GM20000 (cell line): ENCODE results near the gene CPM.

Experiments
- DNase-seq: peaks from one replicate; pipeline ENCODE4 v3.0.0; 2012; ENCODE audit warnings: low spot score
- TF ChIP-seq, protein P1 (sequence below): IDR thresholded peaks from 2 replicates; pipeline ENCODE4 v1.5.1; 2012; ENCODE audit warnings: mild to moderate bottlenecking, control low read depth; ENCODE audit errors: extremely low read depth, missing control alignments

CPM gene

DNA sequence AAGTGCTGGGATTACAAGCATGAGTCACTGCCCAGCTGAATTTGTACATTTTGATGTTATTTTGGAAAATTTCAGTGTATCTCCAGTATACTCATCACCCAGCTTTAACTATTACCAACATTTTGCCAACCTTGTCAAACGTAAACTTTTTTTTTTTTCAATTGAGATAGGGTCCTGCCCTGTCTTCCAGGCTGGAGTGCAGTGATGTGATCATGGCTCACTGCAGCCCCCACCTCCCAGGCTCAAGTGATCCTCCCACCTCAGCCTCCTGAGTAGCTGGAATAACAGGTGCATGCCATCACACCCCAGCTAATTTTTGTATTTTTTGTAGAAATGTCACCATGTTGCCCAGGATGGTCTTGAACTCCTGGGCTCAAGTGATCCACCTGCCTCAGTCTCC is 95.8 kb downstream of the CPM start:
- DNase-seq: no peak
- TF ChIP-seq, protein P1, sequence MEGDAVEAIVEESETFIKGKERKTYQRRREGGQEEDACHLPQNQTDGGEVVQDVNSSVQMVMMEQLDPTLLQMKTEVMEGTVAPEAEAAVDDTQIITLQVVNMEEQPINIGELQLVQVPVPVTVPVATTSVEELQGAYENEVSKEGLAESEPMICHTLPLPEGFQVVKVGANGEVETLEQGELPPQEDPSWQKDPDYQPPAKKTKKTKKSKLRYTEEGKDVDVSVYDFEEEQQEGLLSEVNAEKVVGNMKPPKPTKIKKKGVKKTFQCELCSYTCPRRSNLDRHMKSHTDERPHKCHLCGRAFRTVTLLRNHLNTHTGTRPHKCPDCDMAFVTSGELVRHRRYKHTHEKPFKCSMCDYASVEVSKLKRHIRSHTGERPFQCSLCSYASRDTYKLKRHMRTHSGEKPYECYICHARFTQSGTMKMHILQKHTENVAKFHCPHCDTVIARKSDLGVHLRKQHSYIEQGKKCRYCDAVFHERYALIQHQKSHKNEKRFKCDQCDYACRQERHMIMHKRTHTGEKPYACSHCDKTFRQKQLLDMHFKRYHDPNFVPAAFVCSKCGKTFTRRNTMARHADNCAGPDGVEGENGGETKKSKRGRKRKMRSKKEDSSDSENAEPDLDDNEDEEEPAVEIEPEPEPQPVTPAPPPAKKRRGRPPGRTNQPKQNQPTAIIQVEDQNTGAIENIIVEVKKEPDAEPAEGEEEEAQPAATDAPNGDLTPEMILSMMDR: no peak

GRCh38 chr12:68835333-68835908 is 97.5 kb downstream of the CPM start:
- DNase-seq: no peak
- TF ChIP-seq, protein P1: no peak

DNA sequence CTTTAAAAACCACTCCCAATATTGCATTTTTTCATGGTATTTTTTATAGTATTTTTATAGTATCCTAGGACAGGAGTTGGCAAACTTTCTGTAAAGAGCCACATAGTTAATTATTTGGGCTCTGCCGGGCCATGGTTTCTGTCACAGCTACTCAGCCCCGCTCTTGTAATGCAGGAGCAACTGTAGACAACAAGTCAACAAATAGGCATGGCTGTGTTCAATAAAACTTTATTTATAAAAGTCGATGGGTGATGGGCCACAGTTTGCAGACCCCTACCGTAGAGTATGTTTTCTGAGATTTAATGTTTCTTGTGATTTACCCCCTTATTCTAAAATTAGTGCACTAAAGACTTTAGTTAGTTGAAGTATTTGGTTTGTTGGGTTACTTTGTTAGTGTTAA is 99.5 kb downstream of the CPM start:
- no peak for DNase-seq

GRCh38 chr12:68832504-68832867 is 100.5 kb downstream of the CPM start:
- no peak for DNase-seq
- TF ChIP-seq, protein P1: no peak

More for the DNA sequence above, 99.5 kb downstream of the CPM start:
- TF ChIP-seq, protein P1: no peak

- no peak for DNase-seq
Observed at GRCh38 chr12:68831751-68832503, 101.0 kb downstream of the CPM start.

GRCh38 chr12:68831272-68831671 is 101.7 kb downstream of the CPM start:
- TF ChIP-seq, protein P1: no peak
- no peak for DNase-seq

More at GRCh38 chr12:68831751-68832503, 101.0 kb downstream of the CPM start:
- TF ChIP-seq, protein P1: no peak

DNA sequence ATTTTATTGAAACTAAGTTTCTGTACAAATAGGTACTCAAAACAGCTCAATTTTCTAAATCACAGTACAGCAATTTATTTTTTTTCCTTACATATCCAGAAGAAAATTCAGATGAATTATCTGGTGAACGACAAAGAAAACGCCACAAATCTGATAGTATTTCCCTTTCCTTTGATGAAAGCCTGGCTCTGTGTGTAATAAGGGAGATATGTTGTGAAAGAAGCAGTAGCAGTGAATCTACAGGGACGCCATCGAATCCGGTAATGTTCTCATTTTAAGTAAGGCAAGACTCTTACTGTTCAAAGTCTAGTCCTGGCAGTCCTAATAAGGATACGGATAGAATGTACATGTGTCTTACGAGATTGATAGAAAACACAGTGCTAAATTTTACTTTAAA is 104.3 kb downstream of the CPM start:
- TF ChIP-seq, protein P1: no peak
- no peak for DNase-seq
